Panc1 (cell line): Measurements from ENCODE around the gene PTPRF. TPM values are rescaled to one million over a fixed set of nuclear protein-coding genes. Genes with fewer than 3 reads are reported as not detected.

Experiments used
- ATAC-seq: fragments of 200-7000 bp; cut with Tn5 transposase; 2 replicates; pipeline ENCODE4 v1.9.1; 2020; ENCODE audit warnings: mild to moderate bottlenecking, moderate library complexity
- BruUV-seq: library from RNA; stranded (reverse); fragments of 400-500 nt; replicated peaks from 2 replicates; lab custom pipeline; 2021; lab: Mats Ljungman, UMichigan
- CTCF ChIA-PET: fragments of 300-600 bp; sonication (Branson Sonifier 250); formaldehyde crosslinking; loops from one replicate; lab custom pipeline; 2022; ENCODE audit warnings: antibody characterized with exemption; lab: Charles Lee
- POLR2A ChIA-PET: fragments of 300-600 bp; sonication (Branson Sonifier 250); formaldehyde crosslinking; loops from one replicate; lab custom pipeline; 2022; ENCODE audit warnings: antibody characterized with exemption; lab: Charles Lee
- DNase-seq: peaks from one replicate; pipeline ENCODE4 v3.0.0-alpha.2; 2010; ENCODE audit warnings: low read depth, low spot score
- H3K27ac ChIP-seq: 2 replicates; pipeline ENCODE4 v1.5.1; 2011; ENCODE audit warnings: mild to moderate bottlenecking, low read length, inconsistent platforms
- H3K27me3 ChIP-seq: fragments of 200-500 bp; sonication (Bioruptor generic); 2 replicates; pipeline ENCODE4 v1.6.0; 2014; ENCODE audit warnings: low read length, inconsistent platforms; ENCODE audit not compliant: control insufficient read depth, insufficient read depth
- H3K36me3 ChIP-seq: fragments of 200-500 bp; sonication (Bioruptor generic); 2 replicates; pipeline ENCODE4 v1.5.1; 2014; ENCODE audit warnings: inconsistent platforms, mild to moderate bottlenecking, low read length, moderate library complexity; ENCODE audit not compliant: control insufficient read depth, insufficient read depth
- H3K4me1 ChIP-seq: 2 replicates; pipeline ENCODE4 v1.5.1; 2011; ENCODE audit warnings: inconsistent platforms, mild to moderate bottlenecking, low read length, moderate library complexity; ENCODE audit not compliant: control insufficient read depth, insufficient read depth
- H3K4me3 ChIP-seq, 2 experiments: 2 replicates each; pipeline ENCODE4 v1.5.1; 2011 to 2012; ENCODE audit warnings: low read depth in 2 of 2, low read length in 2 of 2, mild to moderate bottlenecking in 2 of 2, inconsistent platforms in 1 of 2, moderate library complexity in 1 of 2
- H3K9me3 ChIP-seq: fragments of 200-500 bp; sonication (Bioruptor generic); 2 replicates; pipeline ENCODE4 v1.5.1; 2014; ENCODE audit warnings: low read depth, mild to moderate bottlenecking, inconsistent platforms, low read length, moderate library complexity; ENCODE audit not compliant: control insufficient read depth, insufficient read depth
- CTCF ChIP-seq: fragments of 450-650 bp; IDR thresholded peaks from 2 replicates; pipeline ENCODE4 v1.5.1; 2017; ENCODE audit warnings: mild to moderate bottlenecking
- POLR2AphosphoS5 ChIP-seq: IDR thresholded peaks from 2 replicates; pipeline ENCODE4 v1.6.1; 2012; ENCODE audit warnings: mild to moderate bottlenecking, low read depth, low read length, moderate library complexity
- REST ChIP-seq, 2 experiments: IDR thresholded peaks; 2 replicates each; pipeline ENCODE4 v1.6.1; 2011 to 2012; ENCODE audit warnings: low read depth in 2 of 2, control low read depth in 1 of 2, low read length in 1 of 2, mild to moderate bottlenecking in 1 of 2, moderate library complexity in 1 of 2; ENCODE audit not compliant: insufficient read depth in 1 of 2
- SIN3A ChIP-seq: IDR thresholded peaks from 2 replicates; pipeline ENCODE4 v1.6.1; 2012; ENCODE audit warnings: low read depth, mild to moderate bottlenecking, low read length, moderate library complexity, borderline replicate concordance; ENCODE audit not compliant: insufficient read depth
- TCF7L2 ChIP-seq: IDR thresholded peaks from 2 replicates; pipeline ENCODE4 v1.6.1; 2011; ENCODE audit warnings: mild to moderate bottlenecking, low read depth, low read length, inconsistent platforms
- in situ Hi-C: cut with HindIII; loops from 2 replicates; pipeline ENCODE4 v1.10.0; 2016; ENCODE audit warnings: low sequenced_read_pairs, low pct_unique_long_range_greater_than_20kb
- intact Hi-C: fragments of 100-400 bp; cut with micrococcal nuclease; formaldehyde crosslinking; loops from one replicate; pipeline ENCODE4 v1.10.0; 2022; ENCODE audit not compliant: unreplicated experiment
- total RNA-seq: library from RNA; stranded (reverse); gene quantifications from one replicate; pipeline ENCODE4 v1.2.1, GENCODE V29; 2021; ENCODE audit not compliant: unreplicated experiment

Gene PTPRF
- total RNA-seq, 1 experiment from 2014 or later: 77.5 TPM

- intact Hi-C loops: no loop called here
- POLR2A ChIA-PET: no interaction called here
- TF ChIP-seq SIN3A (no peak), CTCF (no peak), REST (IDR thresholded peaks at IDR 0.05; ENCODE audit: insufficient read depth in 1 of 2, low read depth in 2 of 2, low read length in 1 of 2) (no peak), POLR2AphosphoS5 (no peak), TCF7L2 (no peak)
- ATAC-seq (no peak), DNase-seq (no peak)
- H3K4me3 ChIP-seq: no peak overlapping the region
- no peaks in the 10 kb centered on the region for H3K27me3 ChIP-seq
- in situ Hi-C loops: no loop called here
- H3K4me1 ChIP-seq: no peaks in the 10 kb centered on the region
- H3K9me3 ChIP-seq: no peaks in the 10 kb centered on the region
- CTCF ChIA-PET: interaction anchor here (1.1 kb wide), 1 partner anchor 16 kb away, joined by 3 read pairs; no protein-coding TSS in a partner anchor
- H3K27ac ChIP-seq: no peak overlapping the region
- no TSS peak for BruUV-seq
- H3K36me3 ChIP-seq: no peaks in the 10 kb centered on the region
Measured at GRCh38 chr1:43538143-43538487, 7.4 kb downstream of the PTPRF start.

- Histone ChIP-seq H3K9me3 (no peaks in the 10 kb centered on the region), H3K36me3 (no peaks in the 10 kb centered on the region), H3K4me1 (no peaks in the 10 kb centered on the region), H3K27ac (no peak overlapping the region), H3K4me3 (no peak overlapping the region), H3K27me3 (no peaks in the 10 kb centered on the region)
- in situ Hi-C loops (no loop called here), intact Hi-C loops (no loop called here)
- ATAC-seq (no peak), DNase-seq (no peak)
- POLR2A ChIA-PET: no interaction called here
- CTCF ChIA-PET: no interaction called here
- TF ChIP-seq TCF7L2: no peak
- no TSS peak for BruUV-seq
Measured at GRCh38 chr1:43538969-43539368, 8.3 kb downstream of the PTPRF start.

GRCh38 chr1:43539726-43540434, 9.2 kb downstream of the PTPRF start:
- no peak for DNase-seq
- in situ Hi-C loops: no loop called here
- Histone ChIP-seq H3K27ac (no peak overlapping the region), H3K27me3 (no peaks in the 10 kb centered on the region), H3K4me1 (no peaks in the 10 kb centered on the region), H3K4me3 (no peak overlapping the region), H3K9me3 (no peaks in the 10 kb centered on the region), H3K36me3 (no peaks in the 10 kb centered on the region)
- ATAC-seq: no peak
- BruUV-seq: no TSS peak
- ChIA-PET POLR2A (no interaction called here), CTCF (no interaction called here)
- intact Hi-C loops: no loop called here
- TF ChIP-seq SIN3A: no peak
- TF ChIP-seq POLR2AphosphoS5: no peak
- TF ChIP-seq REST (IDR thresholded peaks at IDR 0.05; ENCODE audit: insufficient read depth in 1 of 2, low read depth in 2 of 2, low read length in 1 of 2): no peak
- TF ChIP-seq TCF7L2: no peak
- no peak for TF ChIP-seq CTCF
